Ishikawa (cell line): Measurements from ENCODE around the gene PPIC.
A peak's percentile ranks its signal among the peaks of the same experiment; 100 is the strongest.

Source experiments
- CEBPB ChIP-seq: IDR thresholded peaks from 2 replicates; pipeline ENCODE4 v1.6.1; 2012
- CREB1 ChIP-seq: IDR thresholded peaks from 2 replicates; pipeline ENCODE4 v1.6.1; 2012; ENCODE audit warnings: low read depth
- EGR1 ChIP-seq: IDR thresholded peaks from 2 replicates; pipeline ENCODE4 v1.6.1; 2012
- EP300 ChIP-seq: IDR thresholded peaks from 2 replicates; pipeline ENCODE4 v1.6.1; 2012; ENCODE audit warnings: borderline replicate concordance
- FOXM1 ChIP-seq: IDR thresholded peaks from 2 replicates; pipeline ENCODE4 v1.6.1; 2012; ENCODE audit warnings: low read depth, borderline replicate concordance
- MAX ChIP-seq: IDR thresholded peaks from 2 replicates; pipeline ENCODE4 v1.6.1; 2012
- NFIC ChIP-seq: IDR thresholded peaks from 2 replicates; pipeline ENCODE4 v1.6.1; 2012
- RAD21 ChIP-seq: IDR thresholded peaks from 2 replicates; pipeline ENCODE4 v1.6.1; 2012; ENCODE audit warnings: low read depth
- TAF1 ChIP-seq: IDR thresholded peaks from 2 replicates; pipeline ENCODE4 v1.6.1; 2012; ENCODE audit warnings: low read depth, mild to moderate bottlenecking
- TCF12 ChIP-seq: IDR thresholded peaks from 2 replicates; pipeline ENCODE4 v1.6.1; 2012; ENCODE audit warnings: low read depth
- TEAD4 ChIP-seq: IDR thresholded peaks from 2 replicates; pipeline ENCODE4 v1.6.1; 2012
- USF1 ChIP-seq: IDR thresholded peaks from 2 replicates; pipeline ENCODE4 v1.6.1; 2012
- YY1 ChIP-seq: IDR thresholded peaks from 2 replicates; pipeline ENCODE4 v1.6.1; 2012; ENCODE audit warnings: low read depth
- ZBTB7A ChIP-seq: IDR thresholded peaks from 2 replicates; pipeline ENCODE4 v1.6.1; 2012; ENCODE audit warnings: low read depth
- TF ChIP-seq, protein P1 (sequence below): IDR thresholded peaks from 2 replicates; pipeline ENCODE4 v1.6.1; 2012; ENCODE audit warnings: low read depth, mild to moderate bottlenecking

Gene PPIC

DNA sequence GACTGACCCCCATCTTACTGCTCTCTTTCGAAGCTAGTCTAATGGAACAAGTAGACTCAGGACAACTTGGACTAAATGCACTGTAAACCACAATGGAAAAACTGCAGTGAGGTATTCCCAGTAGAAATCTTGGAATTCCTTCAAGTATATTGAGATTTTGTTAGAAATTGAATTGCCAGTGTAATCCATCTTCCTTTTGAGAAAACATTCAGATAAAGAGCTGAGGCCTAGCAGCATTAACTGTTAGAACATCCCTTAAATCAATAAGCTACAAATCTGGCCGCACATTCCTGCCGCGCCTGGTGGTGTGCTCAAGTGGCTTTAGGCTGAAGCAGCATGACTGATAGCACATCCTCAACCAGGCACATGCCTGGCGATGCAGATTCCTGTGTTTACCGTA lies 29.3 kb downstream of the PPIC start:
- TF ChIP-seq, protein P1, sequence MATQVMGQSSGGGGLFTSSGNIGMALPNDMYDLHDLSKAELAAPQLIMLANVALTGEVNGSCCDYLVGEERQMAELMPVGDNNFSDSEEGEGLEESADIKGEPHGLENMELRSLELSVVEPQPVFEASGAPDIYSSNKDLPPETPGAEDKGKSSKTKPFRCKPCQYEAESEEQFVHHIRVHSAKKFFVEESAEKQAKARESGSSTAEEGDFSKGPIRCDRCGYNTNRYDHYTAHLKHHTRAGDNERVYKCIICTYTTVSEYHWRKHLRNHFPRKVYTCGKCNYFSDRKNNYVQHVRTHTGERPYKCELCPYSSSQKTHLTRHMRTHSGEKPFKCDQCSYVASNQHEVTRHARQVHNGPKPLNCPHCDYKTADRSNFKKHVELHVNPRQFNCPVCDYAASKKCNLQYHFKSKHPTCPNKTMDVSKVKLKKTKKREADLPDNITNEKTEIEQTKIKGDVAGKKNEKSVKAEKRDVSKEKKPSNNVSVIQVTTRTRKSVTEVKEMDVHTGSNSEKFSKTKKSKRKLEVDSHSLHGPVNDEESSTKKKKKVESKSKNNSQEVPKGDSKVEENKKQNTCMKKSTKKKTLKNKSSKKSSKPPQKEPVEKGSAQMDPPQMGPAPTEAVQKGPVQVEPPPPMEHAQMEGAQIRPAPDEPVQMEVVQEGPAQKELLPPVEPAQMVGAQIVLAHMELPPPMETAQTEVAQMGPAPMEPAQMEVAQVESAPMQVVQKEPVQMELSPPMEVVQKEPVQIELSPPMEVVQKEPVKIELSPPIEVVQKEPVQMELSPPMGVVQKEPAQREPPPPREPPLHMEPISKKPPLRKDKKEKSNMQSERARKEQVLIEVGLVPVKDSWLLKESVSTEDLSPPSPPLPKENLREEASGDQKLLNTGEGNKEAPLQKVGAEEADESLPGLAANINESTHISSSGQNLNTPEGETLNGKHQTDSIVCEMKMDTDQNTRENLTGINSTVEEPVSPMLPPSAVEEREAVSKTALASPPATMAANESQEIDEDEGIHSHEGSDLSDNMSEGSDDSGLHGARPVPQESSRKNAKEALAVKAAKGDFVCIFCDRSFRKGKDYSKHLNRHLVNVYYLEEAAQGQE = no peak
- TF ChIP-seq EGR1 (no peak), CEBPB (no peak), USF1 (no peak), CREB1 (no peak), MAX (no peak), RAD21 (no peak), NFIC (no peak), TEAD4 (no peak), ZBTB7A (no peak), FOXM1 (no peak), EP300 (no peak), TCF12 (no peak), TAF1 (no peak), YY1 (no peak)

DNA sequence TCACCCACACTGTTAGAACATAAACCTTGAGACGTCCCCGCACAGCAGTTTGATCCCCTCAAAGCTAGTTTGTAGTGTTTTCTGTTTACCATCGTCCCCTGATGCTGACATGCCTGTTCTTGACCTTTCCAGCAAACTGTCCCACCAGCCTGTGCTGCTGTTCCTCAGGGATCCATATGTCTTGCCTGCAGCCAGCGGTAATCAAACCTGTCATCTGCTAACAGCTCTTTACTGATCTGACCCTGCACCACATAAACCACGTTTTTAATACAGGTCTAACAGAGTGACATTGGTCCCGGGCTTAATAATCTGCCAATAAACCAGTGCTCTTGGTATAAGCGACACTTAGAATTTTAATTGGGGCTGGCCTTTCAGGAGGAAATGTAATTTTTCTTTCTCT lies 34.7 kb downstream of the PPIC start:
- TF ChIP-seq YY1 = no peak
- TF ChIP-seq TEAD4 = no peak
- TF ChIP-seq ZBTB7A = no peak
- TF ChIP-seq EP300 = no peak
- TF ChIP-seq CREB1 = no peak
- TF ChIP-seq NFIC = no peak
- TF ChIP-seq EGR1 = no peak
- no peak for TF ChIP-seq FOXM1
- TF ChIP-seq, protein P1 = no peak
- no peak for TF ChIP-seq MAX
- no peak for TF ChIP-seq TCF12
- TF ChIP-seq CEBPB = no peak
- TF ChIP-seq RAD21 = no peak
- TF ChIP-seq TAF1 = no peak
- TF ChIP-seq USF1 = no peak

GRCh38 chr5:123000731-123001130 lies 35.8 kb downstream of the PPIC start:
- TF ChIP-seq, protein P1 = no peak
- TF ChIP-seq CEBPB (no peak), FOXM1 (no peak), YY1 (no peak), EGR1 (no peak)

GRCh38 chr5:122999947-123000563 lies 36.5 kb downstream of the PPIC start:
- TF ChIP-seq FOXM1 (no peak), CREB1 (no peak), RAD21 (peak; percentile 65; the same call in 1 of the 2 replicates), TAF1 (no peak), EGR1 (no peak), YY1 (no peak)

DNA sequence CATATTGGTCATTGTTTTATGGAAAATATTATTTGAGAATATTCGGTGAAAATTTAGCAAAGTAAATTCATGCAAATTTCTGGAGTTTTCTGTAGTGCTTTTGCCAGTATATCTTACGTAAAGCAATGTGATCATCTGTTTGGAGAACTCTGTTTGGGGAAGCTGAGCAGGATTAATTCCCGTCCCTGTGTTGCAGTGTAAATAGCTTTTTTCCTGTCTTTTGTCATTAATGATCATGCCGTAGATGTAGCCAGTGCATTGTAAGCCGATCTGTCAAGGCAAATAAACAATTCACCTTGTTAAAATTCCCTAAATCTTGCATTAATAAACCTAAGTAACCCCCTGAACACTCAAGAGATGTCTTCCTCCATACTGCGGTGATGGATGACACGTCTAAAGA lies 39.2 kb downstream of the PPIC start:
- TF ChIP-seq NFIC (no peak), ZBTB7A (no peak), YY1 (no peak), TEAD4 (no peak)
- TF ChIP-seq, protein P1 = no peak
